Muscle layer of duodenum (tissue), 2 donors: Measurements from ENCODE around the gene SH3BP2.

Experiments
- H3K27ac ChIP-seq: one replicate; pipeline ENCODE4 v1.7.0; 2013; ENCODE audit warnings: mild to moderate bottlenecking, low read length
- H3K27me3 ChIP-seq: one replicate; pipeline ENCODE4 v1.7.0; 2013; ENCODE audit warnings: low read depth, mild to moderate bottlenecking, control low read depth, low read length
- H3K36me3 ChIP-seq, 2 donors: one replicate each; pipeline ENCODE4 v1.7.0; 2013; ENCODE audit warnings: low read length in 2 of 2, control low read depth in 1 of 2, mild to moderate bottlenecking in 1 of 2; ENCODE audit not compliant: insufficient read depth in 2 of 2, control insufficient read depth in 1 of 2
- H3K4me1 ChIP-seq, 2 donors: one replicate each; pipeline ENCODE4 v1.7.0; 2013; ENCODE audit warnings: low read length in 2 of 2, mild to moderate bottlenecking in 2 of 2, control low read depth in 1 of 2, moderate library complexity in 1 of 2; ENCODE audit not compliant: insufficient read depth in 2 of 2, control insufficient read depth in 1 of 2
- H3K4me3 ChIP-seq, 2 donors: one replicate each; pipeline ENCODE4 v1.7.0; 2013; ENCODE audit warnings: low read length in 2 of 2, low read depth in 1 of 2, mild to moderate bottlenecking in 1 of 2
- H3K9me3 ChIP-seq, 2 donors: one replicate each; pipeline ENCODE4 v1.7.0; 2013; ENCODE audit warnings: low read length in 2 of 2, control low read depth in 1 of 2, mild to moderate bottlenecking in 1 of 2; ENCODE audit not compliant: control insufficient read depth in 1 of 2
- donor health status: healthy.

SH3BP2 gene

GRCh38 chr4:2792711-2793585, at the start of gene SH3BP2:
SH3BP2 (plus strand) TSS chr4:2793085; CDS start chr4:2820618, 27,533 bp downstream.
- H3K27ac ChIP-seq: peak within 1 kb of the TSS; percentile 74
- H3K4me3 ChIP-seq: peak within 1 kb of the TSS; percentile 63 to 71
- no peaks in the 10 kb centered on the region for H3K27me3 ChIP-seq
- peaks cover 18 to 40% of the 10 kb centered on the region in 2 donors for H3K4me1 ChIP-seq
- H3K9me3 ChIP-seq: no peaks in the 10 kb centered on the region
- no peaks in the 10 kb centered on the region for H3K36me3 ChIP-seq

- Histone ChIP-seq H3K36me3 (peaks cover 44 to 66% of the 10 kb centered on the region in 2 donors), H3K27me3 (no peaks in the 10 kb centered on the region), H3K4me3 (no peak overlapping the region), H3K9me3 (no peaks in the 10 kb centered on the region), H3K4me1 (no peaks in the 10 kb centered on the region), H3K27ac (no peak overlapping the region)
Observed at GRCh38 chr4:2743518-2744445, 49.1 kb upstream of the SH3BP2 start.

- H3K4me1 ChIP-seq: no peaks in the 10 kb centered on the region
- no peaks in the 10 kb centered on the region for H3K27me3 ChIP-seq
- no peak overlapping the region for H3K4me3 ChIP-seq
- H3K27ac ChIP-seq: no peak overlapping the region
- no peaks in the 10 kb centered on the region for H3K9me3 ChIP-seq
- peaks cover 44 to 66% of the 10 kb centered on the region in 2 donors for H3K36me3 ChIP-seq
Observed at GRCh38 chr4:2744576-2745270, 48.2 kb upstream of the SH3BP2 start.

GRCh38 chr4:2745516-2745915, 47.4 kb upstream of the SH3BP2 start:
- Histone ChIP-seq H3K27ac (no peak overlapping the region), H3K36me3 (peaks cover 44 to 66% of the 10 kb centered on the region in 2 donors), H3K4me1 (no peaks in the 10 kb centered on the region)

GRCh38 chr4:2745981-2746806, 46.7 kb upstream of the SH3BP2 start:
- Histone ChIP-seq H3K36me3 (peaks cover 44 to 66% of the 10 kb centered on the region in 2 donors), H3K27ac (peak overlapping the region; percentile 20), H3K9me3 (no peaks in the 10 kb centered on the region), H3K4me1 (peaks cover 6% of the 10 kb centered on the region in 2 donors), H3K27me3 (no peaks in the 10 kb centered on the region), H3K4me3 (no peak overlapping the region)

More at GRCh38 chr4:2745516-2745915, 47.4 kb upstream of the SH3BP2 start:
- no peaks in the 10 kb centered on the region for H3K9me3 ChIP-seq
- H3K27me3 ChIP-seq: no peaks in the 10 kb centered on the region
- H3K4me3 ChIP-seq: no peak overlapping the region

GRCh38 chr4:2746891-2747695, 45.8 kb upstream of the SH3BP2 start:
- no peaks in the 10 kb centered on the region for H3K9me3 ChIP-seq
- H3K4me1 ChIP-seq: peaks cover 7 to 10% of the 10 kb centered on the region in 2 donors
- H3K27me3 ChIP-seq: no peaks in the 10 kb centered on the region
- H3K36me3 ChIP-seq: peaks cover 44 to 57% of the 10 kb centered on the region in 2 donors
- H3K27ac ChIP-seq: peak overlapping the region; percentile 20
- no peak overlapping the region for H3K4me3 ChIP-seq

GRCh38 chr4:2750719-2751605, 41.9 kb upstream of the SH3BP2 start:
- no peaks in the 10 kb centered on the region for H3K27me3 ChIP-seq
- no peak overlapping the region for H3K27ac ChIP-seq
- H3K4me1 ChIP-seq: peaks cover 7 to 20% of the 10 kb centered on the region in 2 donors
- H3K4me3 ChIP-seq: no peak overlapping the region
- no peaks in the 10 kb centered on the region for H3K9me3 ChIP-seq
- H3K36me3 ChIP-seq: peaks cover 19% of the 10 kb centered on the region in 2 donors

- Histone ChIP-seq H3K27me3 (no peaks in the 10 kb centered on the region), H3K9me3 (no peaks in the 10 kb centered on the region), H3K4me1 (peaks cover 7 to 20% of the 10 kb centered on the region in 2 donors), H3K27ac (no peak overlapping the region), H3K4me3 (no peak overlapping the region), H3K36me3 (no peaks in the 10 kb centered on the region)
Observed at GRCh38 chr4:2753436-2753835, 39.4 kb upstream of the SH3BP2 start.
